Measurements from ENCODE around the gene SSTR3.

The SSTR3 gene

GRCh38 chr22:37164505-37164887 is 47.8 kb downstream of the SSTR3 start:
- Mint-ChIP-seq H3K27ac (no peak overlapping the region), H3K27me3 (ENCODE audit: low read depth, poor library complexity) (peaks cover 22% of the 10 kb centered on the region), H3K9me3 (peaks cover 7% of the 10 kb centered on the region), H3K36me3 (ENCODE audit: low read depth) (no peaks in the 10 kb centered on the region), H3K4me1 (peaks cover 27% of the 10 kb centered on the region), H3K4me3 (no peak overlapping the region)
- DNase-seq, result no peak
- TF ChIP-seq CTCF (IDR thresholded peaks at IDR 0.05), result no peak

- TF ChIP-seq CTCF (IDR thresholded peaks at IDR 0.05), result no peak
- DNase-seq, result no peak
- Mint-ChIP-seq H3K4me1 (peaks cover 27% of the 10 kb centered on the region), H3K9me3 (peaks cover 7% of the 10 kb centered on the region), H3K27ac (no peak overlapping the region), H3K27me3 (ENCODE audit: low read depth, poor library complexity) (peaks cover 21% of the 10 kb centered on the region), H3K4me3 (no peak overlapping the region), H3K36me3 (ENCODE audit: low read depth) (no peaks in the 10 kb centered on the region)
These were observed 48.4 kb downstream of the SSTR3 start for GRCh38 chr22:37163575-37164504.

GRCh38 chr22:37163096-37163489 is 49.2 kb downstream of the SSTR3 start:
- Mint-ChIP-seq H3K4me3 (no peak overlapping the region), H3K36me3 (ENCODE audit: low read depth) (no peaks in the 10 kb centered on the region), H3K27ac (no peak overlapping the region), H3K4me1 (peaks cover 27% of the 10 kb centered on the region), H3K27me3 (ENCODE audit: low read depth, poor library complexity) (peaks cover 21% of the 10 kb centered on the region), H3K9me3 (peaks cover 7% of the 10 kb centered on the region)
- no peak for DNase-seq
- TF ChIP-seq CTCF (IDR thresholded peaks at IDR 0.05), result no peak

- no peak for DNase-seq
- no peak overlapping the region for H3K4me3 Mint-ChIP-seq
- TF ChIP-seq CTCF (IDR thresholded peaks at IDR 0.05), result no peak
- peaks cover 7% of the 10 kb centered on the region for H3K9me3 Mint-ChIP-seq
- peaks cover 23% of the 10 kb centered on the region for H3K27me3 Mint-ChIP-seq (ENCODE audit: low read depth, poor library complexity)
- H3K4me1 Mint-ChIP-seq, result peaks cover 23% of the 10 kb centered on the region
- H3K27ac Mint-ChIP-seq, result no peak overlapping the region
- no peaks in the 10 kb centered on the region for H3K36me3 Mint-ChIP-seq (ENCODE audit: low read depth)
These were observed 49.8 kb downstream of the SSTR3 start for GRCh38 chr22:37162221-37163095.

GRCh38 chr22:37161443-37161842 is 50.8 kb downstream of the SSTR3 start:
- Mint-ChIP-seq H3K4me1 (peaks cover 14% of the 10 kb centered on the region), H3K36me3 (ENCODE audit: low read depth) (no peaks in the 10 kb centered on the region), H3K27me3 (ENCODE audit: low read depth, poor library complexity) (peaks cover 25% of the 10 kb centered on the region), H3K27ac (no peak overlapping the region), H3K4me3 (no peak overlapping the region), H3K9me3 (peaks cover 7% of the 10 kb centered on the region)
- no peak for DNase-seq
- TF ChIP-seq CTCF (IDR thresholded peaks at IDR 0.05), result no peak
